Suprapubic skin (tissue), 3 donors: ENCODE data around the gene TSLP.

Source experiments
- CTCF ChIP-seq, 2 donors: fragments of 200-600 bp in 1 of 2; fragments of 450-650 bp in 1 of 2; sonication (generic) in 1 of 2; IDR thresholded peaks; one replicate each; pipeline ENCODE4 v1.5.1; 2016 to 2019; ENCODE audit warnings: antibody characterized with exemption in 2 of 2, mild to moderate bottlenecking in 1 of 2, moderate library complexity in 1 of 2
- EP300 ChIP-seq: sonication (generic); formaldehyde crosslinking; IDR thresholded peaks from one replicate; pipeline ENCODE4 v1.6.1; 2017; ENCODE audit warnings: antibody characterized with exemption
- POLR2A ChIP-seq, 2 donors: fragments of 450-650 bp; IDR thresholded peaks; one replicate each; pipeline ENCODE4 v1.6.1; 2017; ENCODE audit warnings: antibody characterized with exemption in 2 of 2, mild to moderate bottlenecking in 2 of 2, moderate library complexity in 2 of 2

GRCh38 chr5:111113678-111114077, 42.2 kb downstream of the TSLP start:
- TF ChIP-seq CTCF (IDR thresholded peaks at IDR 0.05) (no peak), EP300 (no peak), POLR2A (IDR thresholded peaks at IDR 0.05) (no peak)
